Fibroblast of peridontal ligament (primary cell): Measurements from ENCODE around the gene CSMD2.

Source experiments
- DNase-seq: peaks from one replicate; pipeline ENCODE4 v3.0.0-alpha.2; 2010; ENCODE audit errors: extremely low read depth

Gene CSMD2

DNA sequence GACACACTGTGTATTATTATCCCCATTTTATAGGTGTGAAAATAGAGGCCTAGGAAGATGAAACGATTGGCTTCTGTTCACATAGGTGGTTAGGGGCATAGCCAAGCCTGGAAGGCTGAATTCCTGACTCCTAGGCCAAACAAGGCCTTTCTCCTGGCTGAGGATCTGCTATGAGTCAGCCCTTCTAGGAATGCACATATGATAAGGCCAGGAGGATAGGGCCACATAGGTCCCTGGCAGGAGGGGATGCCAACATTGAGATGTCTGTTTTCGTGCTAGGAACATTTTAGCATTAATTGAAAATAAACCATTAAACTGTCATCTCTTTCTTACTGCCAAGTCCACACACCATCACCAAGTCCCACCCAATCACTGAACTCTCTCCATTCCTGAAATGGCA is 9.2 kb downstream of the CSMD2 start:
- DNase-seq, result no peak

DNA sequence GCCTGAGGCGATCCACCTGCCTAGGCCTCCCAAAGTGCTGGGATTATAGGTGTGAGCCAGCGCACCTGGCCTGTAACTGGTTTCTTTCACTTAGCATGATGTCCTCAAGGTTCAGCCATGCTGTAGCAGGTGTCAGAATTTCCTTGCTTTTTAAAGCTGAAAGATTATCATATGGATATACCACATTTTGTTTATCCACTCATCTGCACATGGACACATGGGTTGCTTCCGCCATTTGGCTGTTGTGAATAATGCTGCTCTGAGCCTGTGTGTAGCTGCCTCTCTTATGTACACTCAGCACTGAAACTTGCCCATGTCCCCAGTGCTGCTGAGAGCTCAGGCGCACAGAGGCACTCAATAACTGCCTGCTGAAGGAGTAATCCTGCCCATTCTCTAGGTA is 11.8 kb downstream of the CSMD2 start:
- no peak for DNase-seq

DNA sequence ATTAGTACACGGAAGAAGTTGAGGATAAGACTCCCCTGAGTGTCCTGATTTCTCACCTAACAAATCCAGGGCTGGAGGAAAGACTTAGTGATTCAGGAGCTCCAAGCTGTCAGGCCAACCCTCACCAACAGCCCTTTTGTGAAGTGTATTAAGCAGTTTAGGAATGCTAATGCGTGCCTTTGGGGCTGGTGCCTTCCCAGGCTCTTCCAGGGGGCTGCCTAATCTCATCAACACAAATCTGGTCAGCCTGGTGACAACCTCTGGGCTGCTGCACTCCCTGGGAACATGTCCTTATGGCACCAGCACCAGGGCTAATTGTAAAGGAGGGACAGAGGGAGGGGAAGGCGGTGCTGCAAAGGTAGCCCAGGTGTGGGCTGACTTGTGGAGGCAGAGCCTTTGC is 15.5 kb downstream of the CSMD2 start:
- no peak for DNase-seq

DNA sequence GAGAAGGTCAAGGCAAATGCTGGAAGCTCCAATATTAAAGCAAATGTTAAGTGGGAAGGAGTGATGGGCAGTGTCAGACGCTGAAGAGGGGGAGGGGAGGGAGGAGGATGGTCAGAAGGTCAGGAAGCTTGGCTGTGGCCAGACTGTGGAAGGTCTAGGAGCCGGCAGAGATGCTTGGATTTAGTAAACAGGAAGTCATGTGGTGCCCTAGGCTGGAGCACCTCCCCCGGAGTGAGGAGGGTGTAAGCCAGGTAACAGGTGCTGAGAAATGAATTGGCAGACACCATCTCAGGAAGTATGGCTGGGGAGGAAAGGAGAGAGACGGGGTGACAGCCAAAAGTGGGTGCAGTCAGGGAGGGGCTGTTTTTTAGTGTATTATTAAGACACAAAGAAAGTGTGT is 17.7 kb downstream of the CSMD2 start:
- DNase-seq, result no peak

DNA sequence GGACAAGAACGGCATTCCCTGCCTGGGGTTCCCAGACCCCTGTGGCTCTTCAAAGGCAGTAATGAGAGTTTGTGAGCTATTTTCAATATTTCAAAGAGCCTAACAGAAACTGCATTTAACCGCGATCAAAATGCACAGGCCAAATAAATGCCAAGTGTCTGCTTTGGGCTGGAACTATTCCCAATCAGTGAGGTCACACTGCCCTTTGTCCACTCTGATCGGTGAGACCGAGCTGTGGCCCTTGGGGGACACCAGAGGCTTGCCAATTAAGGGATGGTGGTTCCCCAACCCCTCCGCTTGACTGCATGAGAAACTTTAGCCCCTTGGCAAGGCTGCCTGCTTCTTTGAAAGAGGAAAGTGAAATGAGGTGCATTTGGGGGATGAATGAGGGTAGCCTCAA is 20.3 kb downstream of the CSMD2 start:
- no peak for DNase-seq

DNA sequence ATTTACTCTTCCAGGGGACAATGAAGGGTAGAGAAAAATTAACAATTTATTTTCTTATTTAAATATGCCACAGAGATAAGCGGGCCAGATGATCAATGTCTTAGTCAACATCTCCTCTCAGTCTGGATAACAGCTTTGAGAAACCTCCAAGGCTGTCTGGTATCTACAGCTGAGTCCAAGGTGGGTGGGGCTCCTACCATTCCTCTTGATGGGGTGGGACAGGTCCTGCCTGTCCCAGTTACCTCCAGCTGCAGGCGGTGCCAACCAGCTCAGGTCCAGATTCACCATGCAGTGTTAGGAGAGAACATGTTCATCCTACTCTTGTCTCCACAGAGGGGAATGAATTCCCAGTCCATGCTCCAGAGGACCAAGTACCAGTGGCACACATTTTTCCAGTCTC is 21.1 kb downstream of the CSMD2 start:
- DNase-seq, result no peak

DNA sequence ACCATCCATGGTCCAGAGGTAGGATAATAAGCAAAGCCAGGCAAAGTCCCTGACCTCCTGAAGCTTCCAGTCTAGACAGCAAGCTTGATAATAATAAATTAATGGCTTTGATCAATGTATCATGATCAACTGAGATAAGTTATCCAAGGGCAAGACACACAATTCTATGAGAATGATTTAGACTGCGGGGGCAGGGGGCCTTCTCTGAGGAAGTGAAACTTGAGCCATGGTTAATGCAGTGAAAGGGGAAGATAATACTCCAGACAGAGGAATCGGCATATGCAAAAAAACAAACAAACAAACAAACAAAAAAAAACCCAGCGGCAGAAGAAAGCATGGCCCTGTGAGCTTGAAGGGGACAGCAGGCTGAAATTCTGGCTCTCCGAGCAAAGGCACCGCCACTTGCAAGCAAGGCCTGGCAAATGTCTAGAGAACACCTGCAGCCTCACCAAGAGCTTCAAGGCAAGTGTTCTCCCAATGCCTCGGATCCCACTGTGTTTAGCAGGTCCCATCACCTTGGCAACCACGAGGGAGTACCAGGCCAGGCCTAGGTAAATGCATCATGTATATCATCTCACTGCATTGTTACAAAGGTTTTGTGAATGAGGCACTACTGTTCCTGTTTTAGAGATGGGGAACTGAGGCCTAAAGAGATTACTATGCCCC is 24.9 kb downstream of the CSMD2 start:
- DNase-seq, result no peak

DNA sequence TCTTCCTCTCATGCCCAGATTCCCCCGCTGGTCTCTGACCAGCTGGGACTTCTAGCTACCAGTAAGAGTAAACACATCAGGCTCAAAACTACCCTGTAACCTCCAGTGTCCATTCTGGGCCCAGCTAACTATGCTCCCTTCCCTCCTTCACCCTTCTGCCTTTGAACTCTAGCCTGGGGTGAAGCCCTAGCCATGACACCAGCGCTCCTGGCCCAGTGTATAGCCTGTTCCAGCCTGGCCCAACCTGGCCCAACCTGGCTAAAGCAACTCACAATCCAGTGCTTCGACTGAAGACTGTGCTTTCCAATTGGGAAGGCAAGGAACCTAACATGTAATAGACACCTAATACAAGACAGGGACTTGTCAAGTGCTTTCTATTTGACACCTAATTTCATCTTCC is 27.6 kb downstream of the CSMD2 start:
- no peak for DNase-seq

DNA sequence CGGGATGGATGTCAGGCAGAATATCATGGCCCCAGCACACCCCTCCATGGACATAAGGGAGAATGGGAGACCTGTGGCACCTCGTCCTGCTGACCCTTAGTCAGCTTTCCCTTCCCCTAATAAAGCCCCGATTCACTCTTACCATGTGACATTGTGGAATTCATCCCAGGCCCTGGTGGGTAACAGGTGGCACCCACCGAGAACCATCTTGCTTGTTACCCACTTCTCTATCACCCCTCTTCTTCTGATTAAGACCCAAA is 32.9 kb downstream of the CSMD2 start:
- no peak for DNase-seq

DNA sequence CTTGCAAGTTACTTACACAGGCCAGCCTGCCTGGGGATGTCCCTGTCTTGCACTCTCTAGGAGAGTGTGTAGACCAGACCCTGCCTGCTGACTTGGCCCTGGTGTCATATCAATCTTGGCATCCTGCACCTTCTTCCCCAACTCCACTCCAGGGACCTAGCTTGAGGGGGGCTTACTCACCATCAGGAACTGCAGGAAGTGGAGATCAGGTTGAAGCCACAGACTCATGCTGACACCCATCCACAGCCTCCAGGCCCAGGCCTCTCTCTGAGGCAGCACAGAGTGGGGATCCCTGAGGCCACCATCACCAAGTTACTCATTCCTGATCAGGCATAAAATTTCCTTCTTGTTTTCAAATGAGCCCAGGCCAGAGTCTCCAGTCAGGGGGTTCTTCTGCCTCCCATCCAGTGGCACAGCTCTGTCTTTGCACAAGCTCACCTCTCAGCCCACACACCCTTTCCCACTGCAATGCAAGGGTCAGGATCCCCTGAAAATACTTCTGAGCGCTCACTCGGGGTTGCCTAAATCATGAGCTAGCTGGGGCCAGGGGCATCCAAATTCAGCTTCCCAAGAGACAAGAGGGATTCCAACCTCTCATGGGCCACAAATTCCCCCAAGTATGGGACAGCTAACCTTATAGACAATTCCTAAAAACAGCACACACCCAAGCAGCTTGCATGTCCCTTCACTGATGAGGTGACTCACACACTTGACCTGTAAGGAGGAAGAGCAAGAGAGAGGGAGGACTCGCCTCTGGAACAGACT is 33.5 kb downstream of the CSMD2 start:
- no peak for DNase-seq

DNA sequence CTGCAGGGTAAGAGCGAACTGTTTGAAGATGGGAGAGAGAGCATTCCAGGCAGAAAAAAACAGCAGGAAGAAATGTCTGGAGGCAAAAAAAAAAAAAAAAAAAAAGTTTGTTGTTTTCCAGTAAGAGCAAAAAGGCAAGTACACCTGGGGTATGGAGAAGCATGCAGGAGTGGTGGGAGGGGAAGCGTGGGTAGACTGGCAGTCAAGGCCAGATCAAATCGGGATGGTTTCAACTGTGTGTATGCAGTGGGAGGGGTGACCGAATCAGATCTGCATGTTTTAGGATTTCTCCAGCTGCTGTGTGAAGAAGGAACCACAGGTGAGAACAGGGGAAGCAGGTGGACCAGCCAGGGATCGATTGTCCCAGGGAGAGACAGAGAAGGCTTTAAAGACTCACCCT is 34.7 kb downstream of the CSMD2 start:
- DNase-seq, result no peak

DNA sequence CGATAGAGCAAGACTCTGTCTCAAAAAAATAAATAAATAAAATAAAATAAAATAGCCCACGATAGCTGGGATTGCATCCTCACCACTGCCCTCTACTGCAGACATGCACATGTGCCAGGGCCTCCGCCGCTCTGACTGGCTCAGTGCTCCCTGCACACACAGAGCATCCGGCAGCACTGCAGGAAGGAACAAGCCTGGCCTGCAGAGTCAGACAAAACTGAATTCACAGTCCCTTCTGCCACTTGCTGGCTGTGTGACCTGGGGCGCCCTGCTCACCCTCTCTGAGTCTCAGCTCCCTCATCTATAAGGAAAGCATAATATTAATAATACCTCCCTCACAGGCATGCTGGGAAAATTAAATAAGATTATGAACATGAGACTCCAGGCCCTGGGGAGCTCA is 35.4 kb downstream of the CSMD2 start:
- DNase-seq, result no peak

DNA sequence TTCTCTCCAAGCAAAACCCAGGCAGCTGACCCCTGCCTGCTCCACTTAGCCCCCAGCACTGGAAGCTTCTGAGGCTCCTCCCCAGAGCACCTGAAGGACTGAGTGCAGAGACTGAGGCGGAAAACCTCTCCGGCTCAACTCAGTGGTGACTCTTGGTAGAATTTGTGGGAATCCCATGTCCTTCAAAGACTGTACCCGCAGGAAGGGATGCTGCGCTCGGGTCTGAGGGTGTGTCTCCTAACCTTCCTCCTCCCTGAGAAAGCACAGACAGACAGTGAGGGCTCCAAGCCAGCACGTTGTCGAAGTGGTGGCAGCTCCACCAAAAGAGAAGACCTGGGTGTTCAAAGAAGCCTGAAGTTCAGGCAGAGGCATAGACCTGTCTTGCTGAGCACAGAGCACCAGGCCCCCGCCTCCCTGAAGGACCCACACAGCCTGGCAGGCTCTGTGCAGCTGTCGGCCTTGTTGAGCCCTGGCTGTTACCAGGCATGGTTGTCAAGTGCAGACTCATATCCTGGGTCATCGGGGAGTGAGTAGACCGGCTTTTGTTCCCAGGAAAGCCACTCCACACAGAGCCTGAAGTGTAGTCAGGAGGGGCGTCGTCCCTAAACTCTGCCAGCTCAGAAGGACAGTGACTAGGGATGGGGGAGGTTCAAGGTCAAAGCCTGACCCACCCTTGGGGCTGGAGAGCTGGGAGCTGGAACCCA is 36.7 kb downstream of the CSMD2 start:
- DNase-seq, result no peak

DNA sequence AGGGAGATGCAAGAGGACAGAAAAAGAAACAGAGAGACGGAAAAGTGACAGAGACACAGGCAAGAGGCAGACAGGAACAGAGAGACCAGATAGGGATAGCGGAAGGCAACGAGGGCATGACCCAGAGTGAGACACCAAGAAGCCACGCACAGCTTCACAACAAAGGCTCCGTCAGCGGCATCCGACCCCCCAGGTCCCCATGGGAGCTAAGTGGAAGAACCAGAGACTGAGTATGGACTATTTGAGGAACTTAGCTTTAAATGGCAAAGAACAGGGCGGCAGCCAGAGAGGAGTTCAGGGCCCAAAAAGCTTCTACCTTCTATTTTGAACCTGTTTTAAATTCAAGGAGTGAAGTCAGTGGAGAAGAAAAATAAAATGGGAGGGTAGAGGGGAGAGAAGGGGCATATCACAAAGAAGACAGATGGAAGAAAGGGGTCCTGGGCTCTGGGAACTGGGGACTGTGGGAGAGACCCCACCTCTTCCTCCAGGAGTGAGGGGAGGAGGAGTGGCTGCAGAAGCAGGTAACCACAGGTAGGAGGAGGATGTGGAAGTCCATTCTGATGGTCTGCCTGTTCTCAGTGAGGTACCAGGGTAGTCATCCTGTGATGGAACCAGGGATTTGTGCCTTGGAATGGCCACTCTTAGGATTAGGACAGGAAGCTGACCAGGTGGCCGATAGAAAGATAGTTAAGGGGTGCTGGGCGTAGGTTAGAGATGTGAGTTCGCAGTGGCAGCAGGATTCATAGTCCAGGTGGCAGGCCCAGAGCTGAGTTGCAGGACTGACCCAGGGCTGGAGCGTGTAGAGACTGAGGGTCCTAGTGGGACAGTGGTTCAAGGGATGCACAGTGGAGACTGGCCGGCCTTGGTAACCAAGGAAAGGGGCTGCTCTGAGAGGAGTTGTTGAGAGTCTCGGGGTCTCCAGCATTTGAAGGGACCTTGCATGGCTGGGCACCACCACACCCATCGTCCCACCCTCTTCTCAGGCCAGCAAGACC is 37.7 kb downstream of the CSMD2 start:
- DNase-seq, result no peak

DNA sequence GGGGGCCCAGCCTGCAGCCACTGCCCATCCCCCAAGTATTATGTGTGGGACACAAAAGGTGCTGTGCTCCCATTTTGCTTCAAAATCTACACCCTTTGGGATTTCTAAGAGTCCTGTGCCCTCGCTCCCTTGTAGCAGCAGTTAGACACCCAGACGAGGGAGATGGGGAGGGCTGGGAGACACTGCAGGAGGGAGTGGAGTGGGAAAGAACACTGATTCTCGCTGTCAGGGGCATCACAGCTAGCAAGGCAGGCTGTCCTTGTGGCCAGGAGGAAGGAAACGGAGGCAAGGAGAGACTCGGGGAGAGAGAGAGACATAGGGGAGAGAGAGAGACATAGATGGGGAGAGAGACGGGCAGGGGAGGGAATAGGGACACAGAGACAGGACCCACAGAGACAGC is 38.5 kb downstream of the CSMD2 start:
- no peak for DNase-seq

DNA sequence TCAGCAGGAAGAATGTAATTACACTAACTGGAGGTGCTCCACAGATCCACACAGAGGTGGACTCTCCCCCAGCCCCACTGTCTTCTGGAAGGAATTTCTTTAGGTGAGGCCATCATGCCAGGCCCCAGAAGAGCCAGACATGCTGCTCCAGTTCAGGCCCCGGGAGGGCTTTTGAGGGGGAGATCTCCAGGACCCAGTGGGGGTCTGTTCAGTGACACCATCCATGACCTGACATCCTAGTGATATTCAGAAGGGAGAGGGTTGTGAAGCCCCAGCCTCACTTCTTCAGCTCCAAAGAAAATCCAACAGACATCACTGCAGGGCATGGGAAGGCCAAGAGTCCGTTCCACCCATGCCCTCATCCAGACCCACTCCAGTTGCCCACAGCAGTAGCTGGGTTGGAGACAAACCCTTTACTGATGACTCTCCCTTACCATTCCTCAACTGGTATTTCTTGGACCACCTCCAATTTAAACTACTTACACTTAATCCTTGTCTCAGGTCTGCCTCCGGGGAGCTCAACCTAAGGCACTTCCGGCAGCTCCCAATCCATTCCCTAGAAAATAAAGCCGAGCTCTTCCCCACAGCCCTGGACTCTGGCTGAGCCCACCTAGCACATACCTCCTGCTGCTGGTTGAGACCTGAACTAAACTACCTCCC is 39.2 kb downstream of the CSMD2 start:
- no peak for DNase-seq

DNA sequence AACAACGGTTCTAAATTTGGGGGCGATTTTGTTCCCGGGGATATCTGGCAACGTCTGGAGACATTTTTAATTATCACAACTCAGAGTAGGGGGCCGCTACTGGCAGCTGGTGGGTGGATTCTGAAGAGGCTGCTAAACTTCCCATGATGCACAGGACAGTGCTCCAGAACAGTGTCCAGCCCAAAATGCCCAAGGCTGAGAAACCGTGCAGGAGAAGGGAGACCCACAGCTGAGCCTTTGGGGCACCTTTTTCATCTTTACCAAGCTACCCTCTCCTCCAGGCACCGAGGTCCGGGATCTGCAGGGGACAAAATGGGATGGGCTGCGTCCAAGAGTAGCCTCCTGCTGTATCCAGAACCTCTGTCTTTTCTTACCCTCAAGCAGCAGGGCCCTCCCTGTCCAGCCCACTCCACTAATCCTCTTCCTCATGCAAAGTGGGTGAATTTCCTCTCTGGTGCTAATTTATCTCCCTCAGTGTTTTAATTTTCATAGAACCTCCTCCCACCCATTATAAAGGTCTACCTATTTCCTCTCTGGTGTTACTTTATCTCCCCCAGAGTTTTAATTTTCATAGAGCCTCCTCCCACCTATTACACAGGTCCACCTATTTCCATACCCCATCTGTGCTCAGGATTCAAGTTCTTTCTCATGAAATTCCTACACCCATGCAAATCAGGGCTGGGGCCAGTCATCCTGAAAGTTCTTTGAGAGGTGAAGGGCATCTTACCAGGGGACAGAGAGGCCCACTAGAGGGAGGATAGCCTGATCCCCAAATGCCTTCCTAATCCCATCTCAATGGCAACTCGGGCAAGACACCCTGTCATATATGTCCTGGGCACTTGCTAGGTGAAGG is 42.7 kb downstream of the CSMD2 start:
- no peak for DNase-seq

DNA sequence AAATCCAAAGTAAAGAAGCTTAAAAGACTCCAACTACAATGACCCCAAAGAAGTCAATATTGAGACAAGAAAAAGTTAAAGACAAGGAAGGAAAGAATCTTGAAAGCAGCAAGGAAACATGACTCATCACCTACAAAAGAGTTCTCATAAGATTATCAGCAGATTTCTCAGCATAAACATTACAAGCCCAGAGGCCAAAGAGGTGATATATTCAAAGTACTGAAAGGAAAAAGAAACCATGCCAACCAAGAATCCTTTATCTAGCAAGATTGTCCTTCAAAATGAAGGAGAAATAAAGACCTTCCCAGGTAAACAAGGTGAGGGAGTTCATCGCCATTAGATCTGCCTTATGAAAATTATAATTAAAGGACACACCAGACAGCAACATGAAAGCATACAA is 49.8 kb downstream of the CSMD2 start:
- no peak for DNase-seq

DNA sequence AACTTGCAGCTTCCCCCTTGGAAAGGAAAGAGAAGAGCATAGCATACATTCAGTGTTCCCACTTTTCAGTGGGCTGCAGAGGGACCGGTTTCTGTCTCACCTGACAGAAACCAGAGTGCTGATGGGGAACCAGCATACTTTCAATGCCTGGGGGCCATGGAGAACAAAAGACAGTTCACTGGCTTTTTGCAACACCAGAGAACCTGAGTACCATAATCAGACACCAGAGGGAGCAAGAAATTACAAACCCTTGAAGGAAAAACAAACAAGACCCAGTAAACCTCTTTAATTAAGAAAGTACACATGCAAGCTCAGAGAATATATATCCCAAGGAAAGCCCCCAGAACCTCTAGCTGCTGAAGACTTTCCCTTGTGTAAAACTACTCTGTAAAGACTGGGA is 51.1 kb downstream of the CSMD2 start:
- no peak for DNase-seq

DNA sequence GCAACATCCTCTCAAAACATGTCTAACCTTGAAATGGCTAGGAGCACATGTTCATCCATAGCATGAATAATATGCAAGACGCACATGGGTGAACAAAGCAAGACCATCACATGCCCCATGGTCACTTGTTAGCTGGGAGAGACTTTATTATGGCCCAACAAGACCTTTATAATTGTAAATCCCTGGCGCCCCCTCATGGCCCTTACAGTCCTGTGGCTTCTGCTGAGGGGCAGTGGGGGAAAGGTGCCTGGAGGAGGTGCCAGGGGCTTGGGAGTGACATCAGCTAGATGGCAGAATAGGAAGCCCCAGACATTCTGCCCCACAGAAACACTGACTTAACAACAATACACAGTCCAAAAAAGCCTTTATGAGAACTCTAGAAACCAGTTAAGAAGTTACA is 51.7 kb downstream of the CSMD2 start:
- no peak for DNase-seq

DNA sequence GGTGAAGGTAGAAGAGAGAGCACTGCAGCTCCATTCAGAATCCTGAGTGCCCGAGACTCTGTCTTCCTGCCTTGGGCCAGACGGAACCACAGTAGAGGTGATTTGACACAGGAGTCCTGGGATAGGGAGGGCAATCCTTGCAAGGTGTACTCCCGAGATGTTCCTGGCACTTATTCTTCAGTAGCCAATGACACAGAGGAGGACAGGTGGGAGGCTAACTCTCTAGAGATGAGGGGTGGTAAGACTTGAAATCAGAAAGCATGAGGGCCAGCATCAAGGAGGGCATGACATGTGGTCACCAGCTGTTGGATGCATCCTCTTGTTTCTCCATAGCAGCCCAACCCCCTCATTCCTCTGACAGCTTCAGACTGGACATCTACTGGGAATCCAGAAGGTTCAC is 56.3 kb downstream of the CSMD2 start:
- DNase-seq, result no peak
